IPS-20b (cell line): Measurements from ENCODE around the gene LMNA.
"Not testable (repeated sequence)": the region's sequence is repeated elsewhere in the genome, so short reads cannot be mapped to it uniquely, and the experiment has no call there.

Source experiments
- H3K27ac ChIP-seq: one replicate; pipeline ENCODE4 v1.5.1; 2013; ENCODE audit warnings: low read length
- H3K27me3 ChIP-seq: 2 replicates; pipeline ENCODE4 v1.6.1; 2013; ENCODE audit warnings: mild to moderate bottlenecking, low read length, inconsistent platforms; ENCODE audit not compliant: insufficient read depth
- H3K36me3 ChIP-seq: 2 replicates; pipeline ENCODE4 v1.6.1; 2013; ENCODE audit warnings: low read depth, mild to moderate bottlenecking, inconsistent platforms, low read length, moderate library complexity; ENCODE audit not compliant: insufficient read depth
- H3K4me1 ChIP-seq: 2 replicates; pipeline ENCODE4 v1.6.1; 2013; ENCODE audit warnings: mild to moderate bottlenecking, control low read depth, inconsistent platforms, low read length, moderate library complexity; ENCODE audit not compliant: insufficient read depth
- H3K4me3 ChIP-seq: 2 replicates; pipeline ENCODE4 v1.5.1; 2013; ENCODE audit warnings: mild to moderate bottlenecking, low read length, inconsistent platforms
- H3K9ac ChIP-seq: 2 replicates; pipeline ENCODE4 v1.6.1; 2013; ENCODE audit warnings: low read depth, mild to moderate bottlenecking, inconsistent platforms, low read length, moderate library complexity
- H3K9me3 ChIP-seq: 2 replicates; pipeline ENCODE4 v1.6.1; 2013; ENCODE audit warnings: mild to moderate bottlenecking, low read depth, low read length, inconsistent platforms; ENCODE audit not compliant: insufficient read depth

LMNA gene

DNA sequence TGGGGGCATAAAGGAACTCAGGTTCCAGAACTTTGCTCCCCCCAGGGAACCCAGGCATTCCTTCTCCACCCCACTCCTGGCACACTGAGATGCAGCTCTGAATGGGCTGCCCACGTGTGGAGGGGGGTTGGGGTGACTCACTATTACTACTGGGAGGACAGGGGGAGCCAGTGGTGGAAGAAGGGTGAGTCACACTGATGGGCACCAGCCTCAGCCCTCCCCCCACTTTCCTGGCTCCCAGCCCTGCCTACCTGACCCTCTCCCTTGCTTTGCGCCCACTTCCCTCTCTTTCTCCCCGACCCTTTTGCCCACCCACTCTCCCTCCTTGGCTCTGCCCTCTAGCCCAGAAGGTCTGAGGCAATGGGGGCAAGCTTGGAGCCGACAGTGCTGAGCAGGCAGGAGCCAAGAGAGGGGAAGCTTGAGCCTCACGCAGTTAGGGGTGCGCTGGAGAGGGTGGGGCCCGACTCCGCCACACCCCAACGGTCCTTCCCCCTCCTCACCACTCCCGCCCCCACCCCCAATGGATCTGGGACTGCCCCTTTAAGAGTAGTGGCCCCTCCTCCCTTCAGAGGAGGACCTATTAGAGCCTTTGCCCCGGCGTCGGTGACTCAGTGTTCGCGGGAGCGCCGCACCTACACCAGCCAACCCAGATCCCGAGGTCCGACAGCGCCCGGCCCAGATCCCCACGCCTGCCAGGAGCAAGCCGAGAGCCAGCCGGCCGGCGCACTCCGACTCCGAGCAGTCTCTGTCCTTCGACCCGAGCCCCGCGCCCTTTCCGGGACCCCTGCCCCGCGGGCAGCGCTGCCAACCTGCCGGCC, at the start of gene LMNA:
Gene LMNA, plus strand, starts transcription at position 611 of the 818 bp plus-strand sequence. CDS start 208 bp downstream, outside the sequence.
- Histone ChIP-seq H3K9ac (peak within 1 kb of the TSS; percentile 79), H3K4me3 (peak within 1 kb of the TSS; percentile 92), H3K36me3 (no peaks in the 10 kb centered on the region), H3K27me3 (peaks cover 13% of the 10 kb centered on the region), H3K9me3 (no peaks in the 10 kb centered on the region), H3K4me1 (peaks cover 14% of the 10 kb centered on the region), H3K27ac (no peak within 1 kb of the TSS)

DNA sequence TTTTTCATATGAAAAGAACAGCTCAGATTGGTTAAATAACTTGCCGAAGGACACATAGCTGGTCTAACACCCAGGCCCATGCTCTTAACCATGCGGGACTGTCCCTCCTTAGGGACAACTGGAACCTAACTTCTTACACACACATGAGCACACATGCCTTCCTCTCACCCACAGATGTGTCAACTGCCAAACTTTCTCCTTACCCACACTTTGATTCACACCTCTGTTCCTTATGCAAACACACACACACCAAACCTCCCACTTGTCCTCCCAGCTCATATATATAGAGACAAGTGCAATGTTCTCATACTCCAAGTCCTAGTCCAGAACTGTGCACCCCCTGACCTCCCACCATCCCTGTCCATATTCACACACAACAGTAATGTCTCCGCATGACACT, 49.3 kb upstream of the LMNA start:
- Histone ChIP-seq H3K4me3 (no peak overlapping the region), H3K36me3 (peaks cover 13% of the 10 kb centered on the region; the same call in 1 of the 2 replicates), H3K27me3 (no peaks in the 10 kb centered on the region), H3K4me1 (peaks cover 7% of the 10 kb centered on the region; the same call in 1 of the 2 replicates), H3K9ac (no peak overlapping the region), H3K27ac (no peak overlapping the region), H3K9me3 (no peaks in the 10 kb centered on the region)

- Histone ChIP-seq H3K27me3 (no peaks in the 10 kb centered on the region), H3K9me3 (no peaks in the 10 kb centered on the region), H3K27ac (no peak overlapping the region), H3K4me3 (no peak overlapping the region), H3K9ac (no peak overlapping the region), H3K36me3 (peaks cover 15% of the 10 kb centered on the region; the same call in 1 of the 2 replicates), H3K4me1 (peaks cover 7% of the 10 kb centered on the region; the same call in 1 of the 2 replicates)
Measured at GRCh38 chr1:156065871-156066270, 48.6 kb upstream of the LMNA start.

DNA sequence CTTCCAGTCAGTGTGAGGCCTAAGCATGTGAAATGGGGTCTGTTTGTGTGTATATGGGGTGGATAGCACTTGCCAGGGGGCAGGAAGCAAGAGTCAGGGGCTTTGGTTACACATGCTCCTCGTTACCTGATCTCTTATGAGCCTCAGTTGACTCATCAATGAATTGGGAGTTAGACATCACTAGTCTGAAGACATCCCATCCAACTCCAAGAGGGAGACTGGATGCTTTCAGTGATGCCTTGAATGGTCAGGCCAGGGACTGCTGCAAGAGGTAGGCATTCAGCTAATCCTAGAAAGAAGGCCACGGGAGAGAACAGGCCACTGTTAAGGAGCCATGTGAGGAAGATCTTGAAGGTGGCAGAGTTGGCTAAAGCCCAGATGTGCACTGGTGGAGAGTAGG, 47.2 kb upstream of the LMNA start:
- Histone ChIP-seq H3K27me3 (no peaks in the 10 kb centered on the region), H3K27ac (no peak overlapping the region), H3K9me3 (no peaks in the 10 kb centered on the region), H3K9ac (no peak overlapping the region), H3K4me1 (peaks cover 4% of the 10 kb centered on the region), H3K4me3 (no peak overlapping the region), H3K36me3 (peaks cover 15% of the 10 kb centered on the region; the same call in 1 of the 2 replicates)

GRCh38 chr1:156069490-156070455, 44.7 kb upstream of the LMNA start:
- no peaks in the 10 kb centered on the region for H3K27me3 ChIP-seq
- peaks cover 21% of the 10 kb centered on the region for H3K4me1 ChIP-seq
- H3K36me3 ChIP-seq: peaks cover 25% of the 10 kb centered on the region; the same call in 1 of the 2 replicates
- H3K27ac ChIP-seq: no peak overlapping the region
- no peak overlapping the region for H3K4me3 ChIP-seq
- no peaks in the 10 kb centered on the region for H3K9me3 ChIP-seq
- H3K9ac ChIP-seq: no peak overlapping the region

- Histone ChIP-seq H3K27ac (no peak overlapping the region), H3K27me3 (no peaks in the 10 kb centered on the region), H3K9ac (no peak overlapping the region), H3K4me3 (no peak overlapping the region), H3K9me3 (no peaks in the 10 kb centered on the region), H3K36me3 (peaks cover 26% of the 10 kb centered on the region), H3K4me1 (peaks cover 25% of the 10 kb centered on the region)
Measured at GRCh38 chr1:156070548-156070947, 44.0 kb upstream of the LMNA start.

DNA sequence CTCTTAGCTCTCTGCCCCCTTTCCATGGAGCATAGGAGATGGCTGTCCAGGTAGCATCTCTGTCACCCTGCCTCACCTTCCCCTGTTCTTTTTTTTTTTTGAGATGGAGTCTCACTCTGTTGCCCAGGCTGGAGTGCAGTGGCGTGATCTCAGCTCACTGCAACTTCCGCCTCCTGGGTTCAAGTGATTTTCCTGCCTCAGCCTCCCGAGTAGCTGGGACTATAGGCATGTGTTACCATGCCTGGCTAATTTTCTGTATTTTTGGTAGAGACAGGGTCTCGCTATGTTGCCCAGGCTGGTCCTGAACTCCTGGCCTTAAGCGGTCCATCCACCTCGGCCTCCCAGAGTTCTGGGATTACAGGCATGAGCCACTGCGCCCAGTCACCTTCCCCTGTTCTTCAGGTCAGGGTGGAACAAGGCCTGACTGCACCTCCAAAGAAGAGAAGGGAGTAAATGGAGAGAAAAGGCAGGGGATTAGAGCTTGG, 43.1 kb upstream of the LMNA start:
- not testable (repeated sequence) for H3K4me3 ChIP-seq, H3K27me3 ChIP-seq, H3K9me3 ChIP-seq, H3K27ac ChIP-seq
- 0 out of 2 replicates have a peak overlapping the region, but pooled peaks have one; percentile 27 for H3K9ac ChIP-seq
- H3K36me3 ChIP-seq: peaks cover 35% of the 10 kb centered on the region
- peaks cover 33% of the 10 kb centered on the region for H3K4me1 ChIP-seq

- H3K36me3 ChIP-seq: peaks cover 42% of the 10 kb centered on the region
- H3K9ac ChIP-seq: no peak overlapping the region
- no peaks in the 10 kb centered on the region for H3K27me3 ChIP-seq
- no peaks in the 10 kb centered on the region for H3K9me3 ChIP-seq
- no peak overlapping the region for H3K4me3 ChIP-seq
- H3K4me1 ChIP-seq: peaks cover 38% of the 10 kb centered on the region
- no peak overlapping the region for H3K27ac ChIP-seq
Measured at GRCh38 chr1:156072251-156072650, 42.3 kb upstream of the LMNA start.

DNA sequence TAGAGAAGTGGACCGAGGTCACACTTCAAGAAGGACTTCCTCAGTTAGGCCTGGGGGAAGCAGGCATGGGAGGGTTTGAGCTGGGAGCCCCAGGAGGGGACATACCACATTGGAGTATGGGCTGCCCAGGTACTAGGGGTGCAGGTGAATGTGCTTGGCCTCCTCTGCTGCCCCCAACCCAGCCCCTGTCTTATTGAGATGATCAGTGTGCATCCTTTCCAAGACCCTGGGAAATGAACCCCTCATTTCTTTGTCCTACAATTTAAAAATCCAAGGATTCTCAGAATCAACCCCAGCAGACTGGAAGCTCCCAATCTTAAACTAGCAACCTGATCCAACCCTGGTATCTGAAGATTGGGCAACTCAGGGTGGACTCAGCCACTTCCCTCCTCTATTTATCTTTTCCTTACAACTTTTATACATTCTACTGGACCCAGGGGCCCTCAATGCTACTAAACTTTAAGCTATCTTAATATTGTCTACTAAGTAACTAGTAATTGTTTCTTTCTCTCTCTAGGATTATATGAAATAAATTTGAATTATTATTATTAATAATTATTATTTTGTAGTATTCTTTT, 41.3 kb upstream of the LMNA start:
- Histone ChIP-seq H3K27ac (peak overlapping the region; percentile 25), H3K27me3 (no peaks in the 10 kb centered on the region), H3K4me3 (0 out of 2 replicates have a peak overlapping the region, but pooled peaks have one; percentile 36), H3K4me1 (peaks cover 48% of the 10 kb centered on the region), H3K9me3 (no peaks in the 10 kb centered on the region), H3K9ac (no peak overlapping the region), H3K36me3 (peaks cover 52% of the 10 kb centered on the region)

- no peak overlapping the region for H3K9ac ChIP-seq
- peak overlapping the region; percentile 36; the same call in 1 of the 2 replicates for H3K4me3 ChIP-seq
- no peaks in the 10 kb centered on the region for H3K27me3 ChIP-seq
- H3K4me1 ChIP-seq: peaks cover 53% of the 10 kb centered on the region
- peaks cover 57% of the 10 kb centered on the region for H3K36me3 ChIP-seq
- peak overlapping the region; percentile 42 for H3K27ac ChIP-seq
- H3K9me3 ChIP-seq: no peaks in the 10 kb centered on the region
Measured at GRCh38 chr1:156073740-156074139, 40.8 kb upstream of the LMNA start.

DNA sequence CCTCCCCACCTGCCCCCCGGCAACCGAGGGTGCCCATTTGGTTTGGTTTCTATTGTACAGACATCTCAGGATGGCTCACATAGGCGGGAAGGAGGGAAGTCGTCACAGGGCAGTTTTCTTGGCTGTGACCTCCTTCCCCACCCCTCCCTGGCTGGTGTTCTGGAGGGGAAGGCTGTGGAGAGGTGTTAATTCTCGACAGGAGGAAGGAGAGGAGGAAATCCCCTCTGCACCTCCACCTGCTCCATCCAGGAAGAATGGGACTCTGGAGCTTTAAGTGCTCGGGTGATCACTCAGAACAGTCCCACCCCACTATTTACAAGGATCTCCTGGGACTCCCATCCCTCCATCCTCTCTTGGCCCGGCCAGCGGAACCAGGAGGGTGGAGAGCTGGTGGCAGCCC, 39.9 kb upstream of the LMNA start:
- peak overlapping the region; percentile 9 for H3K27ac ChIP-seq
- peaks cover 59% of the 10 kb centered on the region for H3K4me1 ChIP-seq
- H3K36me3 ChIP-seq: peaks cover 61% of the 10 kb centered on the region
- peak overlapping the region; percentile 39; the same call in 1 of the 2 replicates for H3K4me3 ChIP-seq
- no peaks in the 10 kb centered on the region for H3K27me3 ChIP-seq
- H3K9me3 ChIP-seq: no peaks in the 10 kb centered on the region
- H3K9ac ChIP-seq: peak overlapping the region; percentile 29; the same call in 1 of the 2 replicates
